Measurements from ENCODE around the gene TIMM13.

Gene TIMM13

DNA sequence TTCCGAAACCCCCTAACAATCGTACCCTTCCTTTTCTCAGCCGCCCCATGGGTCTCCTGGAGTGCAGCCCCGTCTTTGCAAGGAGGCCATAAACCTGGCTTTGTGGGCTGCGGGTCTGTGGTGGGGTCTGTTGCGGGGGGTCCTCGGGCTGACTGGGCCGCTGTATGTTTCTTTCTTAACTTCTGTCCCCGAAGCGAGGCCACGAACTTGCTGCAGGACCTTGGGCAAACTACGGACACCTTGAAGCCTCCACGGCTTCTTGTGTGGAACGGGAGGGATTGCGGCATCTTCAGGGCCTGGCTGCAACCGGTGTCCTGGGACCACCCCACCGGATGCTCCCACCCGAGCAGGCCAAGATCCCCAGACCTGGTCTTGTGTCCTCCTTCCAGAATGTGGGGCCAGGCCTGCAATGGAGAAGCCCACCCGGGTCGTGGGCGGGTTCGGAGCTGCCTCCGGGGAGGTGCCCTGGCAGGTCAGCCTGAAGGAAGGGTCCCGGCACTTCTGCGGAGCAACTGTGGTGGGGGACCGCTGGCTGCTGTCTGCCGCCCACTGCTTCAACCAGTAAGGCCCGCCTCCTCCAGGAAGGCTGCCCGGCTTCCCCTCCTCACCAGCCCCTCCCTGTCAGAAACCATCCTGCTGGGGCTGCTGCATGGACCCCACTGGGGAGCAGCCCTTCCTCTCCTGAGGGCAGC lies 12.0 kb downstream of the TIMM13 start:
- TF ChIP-seq, protein P1, sequence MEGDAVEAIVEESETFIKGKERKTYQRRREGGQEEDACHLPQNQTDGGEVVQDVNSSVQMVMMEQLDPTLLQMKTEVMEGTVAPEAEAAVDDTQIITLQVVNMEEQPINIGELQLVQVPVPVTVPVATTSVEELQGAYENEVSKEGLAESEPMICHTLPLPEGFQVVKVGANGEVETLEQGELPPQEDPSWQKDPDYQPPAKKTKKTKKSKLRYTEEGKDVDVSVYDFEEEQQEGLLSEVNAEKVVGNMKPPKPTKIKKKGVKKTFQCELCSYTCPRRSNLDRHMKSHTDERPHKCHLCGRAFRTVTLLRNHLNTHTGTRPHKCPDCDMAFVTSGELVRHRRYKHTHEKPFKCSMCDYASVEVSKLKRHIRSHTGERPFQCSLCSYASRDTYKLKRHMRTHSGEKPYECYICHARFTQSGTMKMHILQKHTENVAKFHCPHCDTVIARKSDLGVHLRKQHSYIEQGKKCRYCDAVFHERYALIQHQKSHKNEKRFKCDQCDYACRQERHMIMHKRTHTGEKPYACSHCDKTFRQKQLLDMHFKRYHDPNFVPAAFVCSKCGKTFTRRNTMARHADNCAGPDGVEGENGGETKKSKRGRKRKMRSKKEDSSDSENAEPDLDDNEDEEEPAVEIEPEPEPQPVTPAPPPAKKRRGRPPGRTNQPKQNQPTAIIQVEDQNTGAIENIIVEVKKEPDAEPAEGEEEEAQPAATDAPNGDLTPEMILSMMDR (conservative IDR thresholded peaks at IDR 0.05), result no peak
- no peak overlapping the region for H3K27ac ChIP-seq

DNA sequence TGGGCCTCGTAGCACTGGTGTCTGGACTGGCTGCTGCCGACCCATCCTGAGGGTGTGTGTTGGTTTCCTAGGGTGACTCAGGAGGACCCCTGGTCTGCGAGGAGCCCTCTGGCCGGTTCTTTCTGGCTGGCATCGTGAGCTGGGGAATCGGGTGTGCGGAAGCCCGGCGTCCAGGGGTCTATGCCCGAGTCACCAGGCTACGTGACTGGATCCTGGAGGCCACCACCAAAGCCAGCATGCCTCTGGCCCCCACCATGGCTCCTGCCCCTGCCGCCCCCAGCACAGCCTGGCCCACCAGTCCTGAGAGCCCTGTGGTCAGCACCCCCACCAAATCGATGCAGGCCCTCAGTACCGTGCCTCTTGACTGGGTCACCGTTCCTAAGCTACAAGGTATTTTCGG lies 13.8 kb downstream of the TIMM13 start:
- TF ChIP-seq, protein P1 (conservative IDR thresholded peaks at IDR 0.05), result no peak
- no peak overlapping the region for H3K27ac ChIP-seq

DNA sequence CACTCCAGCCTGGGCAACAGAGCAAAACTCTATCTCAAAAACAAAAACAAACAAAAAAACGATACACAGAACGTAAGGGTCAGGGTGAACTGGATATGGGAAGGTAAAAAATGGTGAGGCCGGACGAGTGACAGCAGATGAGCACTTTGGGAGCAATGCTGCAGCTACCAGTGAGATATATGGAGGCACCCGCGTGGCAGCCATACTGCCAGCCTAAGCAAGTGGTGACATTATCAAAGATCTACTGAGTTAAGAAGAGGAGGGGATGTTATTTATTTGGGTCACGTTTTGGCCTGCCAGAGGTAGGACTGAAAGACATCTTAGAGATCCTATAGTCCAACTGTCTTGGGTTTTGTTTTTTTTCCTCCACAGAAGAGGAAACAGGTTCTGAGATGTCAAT lies 14.2 kb downstream of the TIMM13 start:
- TF ChIP-seq, protein P1 (conservative IDR thresholded peaks at IDR 0.05), result no peak

DNA sequence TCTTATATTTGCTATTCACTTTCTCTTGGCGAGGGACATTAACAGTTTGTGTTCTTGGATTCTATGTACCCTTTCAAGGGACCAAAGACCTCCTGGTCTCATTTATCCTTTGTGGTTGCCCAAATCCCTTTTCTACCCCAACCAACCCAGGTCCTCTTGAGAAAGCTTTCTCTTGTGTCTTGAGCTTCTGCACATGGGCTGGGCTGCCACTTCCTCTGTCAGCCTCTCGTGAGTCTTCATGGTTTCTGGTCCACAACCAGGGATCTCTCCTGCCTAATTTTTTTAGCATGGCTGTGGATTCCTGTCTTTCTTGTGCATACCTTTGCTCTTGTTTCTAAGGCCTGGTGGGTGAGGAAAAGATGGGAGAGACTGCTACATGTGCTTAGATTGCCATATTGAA lies 14.9 kb downstream of the TIMM13 start:
- H3K27ac ChIP-seq, result no peak overlapping the region
- TF ChIP-seq, protein P1 (conservative IDR thresholded peaks at IDR 0.05), result no peak

More for the DNA sequence above, 14.2 kb downstream of the TIMM13 start:
- no peak overlapping the region for H3K27ac ChIP-seq

DNA sequence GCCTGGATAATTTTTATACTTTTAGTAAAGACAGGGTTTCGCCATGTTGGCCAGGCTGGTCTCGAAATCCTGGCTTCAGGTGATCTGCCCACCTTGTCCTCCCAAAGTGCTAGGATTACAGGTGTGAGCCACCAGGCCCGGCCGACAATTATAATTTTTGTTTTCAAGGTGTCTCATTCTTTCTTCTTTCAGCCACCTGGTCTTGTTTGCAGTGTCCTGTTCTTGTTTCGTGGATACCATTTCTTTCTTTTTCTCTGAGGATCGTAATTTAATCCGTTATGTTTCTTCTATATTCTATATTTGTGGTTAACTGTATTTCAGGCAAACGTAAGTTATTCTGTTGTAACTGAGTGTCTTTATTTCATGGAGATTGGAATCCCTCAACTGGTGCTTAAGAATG lies 15.7 kb downstream of the TIMM13 start:
- no peak overlapping the region for H3K27ac ChIP-seq
- TF ChIP-seq, protein P1 (conservative IDR thresholded peaks at IDR 0.05), result no peak

DNA sequence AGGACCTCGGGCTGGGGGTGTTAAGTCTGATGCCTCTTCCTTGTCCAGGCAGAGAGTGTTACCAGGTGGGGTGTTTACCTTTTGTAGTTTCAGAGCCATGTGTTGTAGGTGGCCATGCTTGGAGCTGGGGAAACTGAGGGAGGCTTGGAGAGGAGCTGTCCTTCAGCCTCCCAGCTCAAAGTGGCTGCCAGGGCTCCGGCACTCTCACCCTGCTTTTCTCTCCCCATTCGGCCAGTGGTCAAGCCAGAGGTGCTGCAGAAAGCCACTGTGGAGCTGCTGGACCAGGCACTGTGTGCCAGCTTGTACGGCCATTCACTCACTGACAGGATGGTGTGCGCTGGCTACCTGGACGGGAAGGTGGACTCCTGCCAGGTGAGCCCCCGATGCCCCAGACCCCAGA lies 17.4 kb downstream of the TIMM13 start:
- no peak overlapping the region for H3K27ac ChIP-seq
- TF ChIP-seq, protein P1 (conservative IDR thresholded peaks at IDR 0.05), result no peak

DNA sequence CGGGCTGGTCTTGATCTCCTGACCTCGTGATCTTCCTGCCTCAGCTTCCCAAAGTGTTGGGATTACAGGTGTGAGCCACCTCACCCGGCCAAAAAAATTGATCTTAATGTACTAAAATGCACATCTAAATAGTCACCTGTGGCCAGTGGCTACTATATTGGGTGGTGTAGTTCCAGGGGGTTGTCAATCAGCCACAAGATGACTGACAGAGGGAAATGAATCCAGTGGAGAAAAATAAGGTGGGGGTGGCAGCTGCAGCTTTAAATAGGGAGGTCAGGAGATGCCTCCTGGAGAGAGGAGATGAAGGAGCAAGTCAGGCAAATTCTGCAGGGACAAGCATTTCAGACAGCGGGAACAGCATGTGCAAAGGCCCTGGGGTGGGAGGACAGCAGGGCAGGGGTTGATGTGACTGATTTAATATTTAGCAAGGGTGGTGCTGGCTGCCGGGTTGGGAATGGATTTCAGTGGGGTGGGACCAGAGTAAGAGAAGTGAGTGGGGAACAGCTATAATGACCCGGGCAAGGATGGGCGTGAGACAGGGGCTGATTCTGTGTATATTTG lies 18.0 kb downstream of the TIMM13 start:
- no peak overlapping the region for H3K27ac ChIP-seq
- TF ChIP-seq, protein P1 (conservative IDR thresholded peaks at IDR 0.05), result no peak
